Stomach (tissue), 4 donors: Measurements from ENCODE around the gene CST11.

Experiments used
- CTCF ChIP-seq, 7 experiments: fragments of 450-650 bp in 4 of 7; fragments of 200-600 bp in 3 of 7; sonication (generic) in 3 of 7; IDR thresholded peaks; one replicate each; pipeline ENCODE4 v1.5.1; 2016 to 2019; ENCODE audit warnings: antibody characterized with exemption in 7 of 7, control low read depth in 2 of 7, mild to moderate bottlenecking in 1 of 7
- EP300 ChIP-seq: sonication (generic); formaldehyde crosslinking; IDR thresholded peaks from one replicate; pipeline ENCODE4 v1.6.1; 2017; ENCODE audit warnings: antibody characterized with exemption
- POLR2A ChIP-seq, 4 donors: fragments of 450-650 bp; IDR thresholded peaks; one replicate each; pipeline ENCODE4 v1.6.1; 2016; ENCODE audit warnings: antibody characterized with exemption in 4 of 4, control low read depth in 2 of 4, mild to moderate bottlenecking in 1 of 4, moderate library complexity in 1 of 4
- POLR2AphosphoS5 ChIP-seq, 3 donors: sonication (generic); formaldehyde crosslinking; IDR thresholded peaks; one replicate each; pipeline ENCODE4 v1.6.1; 2016; ENCODE audit warnings: antibody characterized with exemption in 3 of 3

GRCh38 chr20:23413862-23414422, 38.7 kb downstream of the CST11 start:
- TF ChIP-seq CTCF (IDR thresholded peaks at IDR 0.05) (no peak), POLR2A (IDR thresholded peaks at IDR 0.05) (no peak), EP300 (no peak), POLR2AphosphoS5 (IDR thresholded peaks at IDR 0.05) (no peak)
